Stimulated activated CD8-positive, alpha-beta memory T cell treated with anti-CD3 and anti-CD28 coated beads, Interleukin-15, amount 100 ng/mL, for 24 hours (primary cell): Measurements from ENCODE around the gene MKLN1.
"Not testable (repeated sequence)": the region's sequence is repeated elsewhere in the genome, so short reads cannot be mapped to it uniquely, and the experiment has no call there.

Experiments used
- DNase-seq: peaks from one replicate; pipeline ENCODE4 v3.0.0-alpha.2; 2020; ENCODE audit warnings: low read depth

Gene MKLN1

DNA sequence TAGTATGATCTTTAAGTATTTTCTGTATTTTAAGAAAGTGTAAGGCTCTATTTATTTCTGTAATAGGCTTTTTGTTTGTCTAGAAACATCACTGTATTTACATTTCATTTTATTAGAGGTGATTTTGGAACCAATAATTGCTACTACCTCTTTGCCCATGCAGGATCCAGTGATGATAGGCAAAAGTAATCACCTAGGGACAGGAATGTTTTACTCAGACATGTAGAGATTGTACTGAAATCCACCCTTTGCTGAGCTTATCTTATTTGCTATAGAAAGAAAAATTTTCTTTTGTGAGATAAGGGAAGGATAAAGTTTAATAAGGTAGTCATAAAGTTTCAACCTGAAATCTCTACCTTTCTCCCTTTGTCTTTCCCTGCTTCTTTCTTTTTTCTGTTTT, 73.5 kb downstream of the MKLN1 start:
- DNase-seq = no peak

DNA sequence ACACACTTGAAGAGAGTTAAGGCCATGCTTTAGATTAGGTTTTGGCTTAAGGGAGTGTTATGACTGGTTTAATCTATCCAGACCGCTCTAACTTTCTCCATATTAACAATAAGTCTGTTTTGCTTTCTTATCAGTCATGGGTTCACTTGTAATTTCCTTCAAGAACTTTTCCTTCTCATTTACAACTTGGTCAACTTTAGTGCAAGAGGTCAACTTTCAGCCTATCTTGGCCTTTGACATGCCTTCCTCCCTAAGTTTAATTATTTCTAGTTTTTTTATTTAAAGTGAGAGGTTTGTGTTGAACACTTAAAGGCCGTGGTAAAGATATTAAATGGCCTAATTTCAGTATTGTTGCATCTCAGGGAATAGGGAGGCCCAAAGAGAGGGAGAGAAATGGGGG, 75.6 kb downstream of the MKLN1 start:
- DNase-seq = no peak

DNA sequence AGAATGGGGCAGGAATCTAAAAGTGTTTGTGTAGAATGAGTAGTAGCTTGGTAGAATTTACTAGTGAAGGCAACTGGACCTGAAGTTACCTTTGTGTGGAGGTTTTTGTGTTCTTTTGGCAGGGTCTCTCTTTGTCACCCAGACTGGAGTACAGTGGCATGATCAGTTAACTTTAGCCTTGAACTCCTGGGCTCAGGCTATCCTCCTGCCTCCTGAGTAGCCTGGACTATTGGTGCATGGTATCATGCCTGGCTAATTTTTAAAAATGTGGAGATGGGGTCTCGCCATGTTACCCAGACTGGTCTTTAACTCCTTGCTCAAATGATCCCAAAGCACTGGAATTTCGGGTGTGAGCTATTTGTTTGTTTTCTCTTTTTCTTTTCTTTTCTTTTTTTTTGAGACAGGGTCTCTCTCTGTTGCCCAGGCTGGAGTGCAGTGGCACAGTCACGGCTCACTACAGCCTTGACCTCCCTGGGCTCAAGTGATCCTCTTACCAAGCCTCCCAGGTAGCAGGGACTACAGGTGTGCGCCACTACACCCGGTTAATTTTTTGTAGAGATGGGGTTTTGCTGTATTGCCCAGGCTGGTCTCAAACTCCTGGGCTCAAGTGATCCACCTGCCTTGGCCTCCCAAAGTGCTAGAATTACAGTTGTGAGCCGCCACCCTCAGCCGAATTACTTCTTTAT, 76.7 kb downstream of the MKLN1 start:
- DNase-seq = no peak

DNA sequence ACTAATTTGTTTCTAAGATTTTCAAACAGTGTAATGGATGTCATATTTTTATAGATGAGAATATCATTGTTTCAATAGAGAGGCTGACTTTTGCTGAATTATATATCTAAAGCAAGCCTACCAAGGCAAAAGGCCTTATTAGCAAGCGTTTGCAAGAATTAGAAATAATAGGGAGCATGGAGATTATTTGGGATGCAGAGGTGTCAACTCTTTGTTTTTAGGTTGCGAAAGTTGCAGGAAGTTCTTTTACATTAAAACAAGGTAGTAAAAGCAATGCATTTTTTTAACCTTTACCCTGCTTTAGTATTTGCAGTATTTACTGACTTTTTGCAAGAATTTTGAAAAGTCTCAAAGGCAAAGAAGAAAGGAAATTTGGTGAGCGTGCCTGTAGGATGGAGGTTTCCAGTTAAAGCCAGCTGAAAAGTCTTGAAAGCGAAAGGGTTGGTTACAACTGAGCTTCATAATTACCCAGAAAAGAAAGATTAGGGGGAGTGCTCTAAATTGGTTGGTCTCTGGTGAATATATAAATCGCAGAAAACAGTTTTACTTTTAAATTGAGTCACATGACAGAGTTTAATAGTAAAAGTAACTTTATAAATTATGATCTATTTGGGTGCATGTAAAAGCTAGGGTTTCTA, 81.6 kb downstream of the MKLN1 start:
- no peak for DNase-seq

DNA sequence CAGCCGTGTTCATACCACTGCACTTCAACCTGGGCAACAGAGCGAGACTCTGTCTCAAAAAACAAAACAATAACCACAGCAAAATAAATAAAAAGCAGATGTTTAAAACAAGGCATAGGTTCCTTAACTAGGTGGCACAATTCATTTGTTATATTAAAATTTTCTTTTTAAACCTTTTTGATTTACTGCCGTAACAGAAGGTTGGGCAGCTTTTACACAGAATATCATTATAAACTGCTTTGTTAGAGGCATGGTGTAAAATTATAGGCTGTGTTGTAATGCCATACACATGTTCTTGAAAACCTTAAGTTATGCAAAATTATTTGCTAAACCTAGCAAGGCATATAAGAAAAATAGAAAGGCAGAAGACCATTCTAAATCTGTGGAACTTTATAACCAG, 84.4 kb downstream of the MKLN1 start:
- DNase-seq = no peak

DNA sequence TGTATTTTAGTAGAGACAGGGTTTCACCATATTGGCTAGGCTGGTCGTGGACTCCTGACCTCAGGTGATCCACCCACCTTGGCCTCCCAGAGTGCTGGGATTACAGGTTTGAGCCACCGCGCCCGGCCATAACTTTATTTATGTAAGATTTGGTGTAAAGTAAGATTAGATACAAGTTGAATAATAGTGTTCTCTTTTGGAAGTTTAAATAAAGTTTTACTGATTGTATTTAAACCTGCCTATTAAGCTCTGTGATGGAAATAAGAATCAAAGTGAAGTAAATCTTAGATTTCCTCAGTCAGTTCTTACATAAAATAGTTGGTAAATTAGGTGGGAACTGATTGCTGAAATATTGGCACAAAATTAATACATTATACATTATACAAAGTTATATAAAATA, 86.0 kb downstream of the MKLN1 start:
- DNase-seq = no peak

DNA sequence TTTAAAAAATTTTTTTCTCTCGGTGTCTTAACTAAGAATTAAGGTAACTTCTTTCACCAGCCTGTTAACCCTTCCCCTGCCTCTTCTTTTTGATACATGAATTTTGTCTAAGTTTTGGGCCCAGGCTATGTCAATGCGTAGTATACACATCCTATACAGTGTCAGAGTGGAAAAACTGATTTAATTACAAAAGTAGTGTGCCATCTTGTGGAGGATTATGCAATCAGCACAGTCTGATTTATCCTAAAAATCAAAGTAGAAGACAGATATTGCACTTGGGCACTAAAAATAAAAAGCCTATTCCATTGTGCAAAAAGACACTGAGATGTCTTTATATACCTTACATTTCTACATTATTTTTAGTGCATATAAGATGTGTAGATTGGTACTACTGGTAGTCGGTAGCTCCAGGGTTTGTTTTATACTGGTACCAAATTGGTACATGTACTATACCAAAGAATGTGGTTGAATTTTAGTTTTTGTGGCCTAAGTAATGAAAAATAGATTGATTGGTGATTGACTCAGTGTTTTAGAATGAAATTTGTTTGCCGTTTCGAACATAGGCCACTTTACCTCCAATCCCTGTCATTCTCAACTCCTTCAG, 96.6 kb downstream of the MKLN1 start:
- DNase-seq = no peak

DNA sequence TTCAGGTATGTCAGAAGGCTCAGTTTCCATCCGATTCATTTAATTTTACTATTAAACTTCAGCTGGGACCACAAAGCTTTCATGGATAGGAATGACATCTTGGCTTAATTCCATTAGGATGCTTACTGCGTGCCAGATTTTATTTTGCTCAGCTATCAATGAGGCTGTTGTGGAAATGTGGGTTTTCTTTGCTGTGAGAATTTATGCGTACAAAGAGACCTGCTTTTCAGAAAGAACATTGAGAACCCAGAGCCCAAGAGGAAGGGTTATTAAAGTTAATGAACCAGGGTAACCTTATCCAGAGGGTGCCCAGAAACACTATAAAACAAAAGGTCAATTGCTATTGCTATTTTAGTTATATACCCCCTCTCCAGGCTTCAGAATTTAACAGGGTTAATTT, 98.3 kb downstream of the MKLN1 start:
- no peak for DNase-seq

DNA sequence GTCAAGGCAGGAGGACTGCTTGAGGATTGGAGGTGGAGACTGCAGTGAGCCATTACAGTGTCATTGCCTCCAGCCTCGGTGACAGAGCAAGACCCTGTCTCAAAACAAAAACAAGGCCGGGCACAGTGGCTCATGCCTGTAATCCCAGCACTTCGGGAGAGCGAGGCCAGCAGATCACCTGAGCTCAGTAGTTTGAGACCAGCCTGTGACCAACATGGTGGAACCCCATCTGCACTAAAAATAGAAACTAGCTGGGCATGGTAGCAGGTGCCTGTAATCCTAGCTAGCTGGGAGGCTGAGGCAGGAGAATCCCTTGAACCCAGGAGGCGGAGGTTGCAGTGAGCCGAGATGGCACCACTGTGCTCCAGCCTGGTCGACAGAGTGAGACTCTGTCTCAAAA, 103.2 kb downstream of the MKLN1 start:
- DNase-seq = not testable (repeated sequence)

DNA sequence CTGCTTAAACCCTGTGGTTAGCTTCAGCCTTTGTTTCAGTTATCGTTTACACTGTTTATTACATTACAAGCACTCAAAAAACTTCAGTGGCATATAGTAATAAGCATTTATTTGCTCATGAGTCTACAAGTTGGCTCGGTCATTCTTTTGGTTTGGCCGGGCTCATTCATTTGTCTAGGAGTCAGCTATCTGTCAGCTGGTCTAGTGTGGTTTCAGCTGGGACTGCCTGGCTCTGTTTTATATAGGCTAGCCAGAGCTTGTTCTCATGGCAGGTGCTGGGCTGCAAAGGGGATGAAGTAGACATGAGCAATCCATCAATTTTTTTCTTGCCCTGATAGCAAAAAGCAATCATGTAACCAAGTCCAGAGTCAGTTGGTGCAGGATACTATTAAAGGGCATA, 103.6 kb downstream of the MKLN1 start:
- DNase-seq = no peak

DNA sequence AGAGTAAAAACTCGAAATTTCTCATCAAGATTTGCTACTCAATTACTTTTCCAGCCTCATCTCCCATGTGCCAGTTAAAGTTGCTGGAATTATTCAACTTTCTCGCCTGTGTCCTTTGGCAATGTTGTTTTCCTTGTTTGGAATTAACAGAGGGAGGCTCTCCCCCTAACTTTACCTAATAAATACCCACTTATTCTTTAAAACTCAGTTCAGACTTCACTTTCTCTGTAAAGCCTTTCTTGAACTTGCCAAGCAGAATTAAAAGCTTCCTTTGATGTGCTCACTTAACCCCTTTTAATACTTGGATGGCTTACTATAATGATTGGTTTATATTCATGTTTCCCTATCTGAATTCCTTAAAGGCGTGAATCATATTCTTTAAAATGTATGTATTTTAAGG, 104.1 kb downstream of the MKLN1 start:
- no peak for DNase-seq

DNA sequence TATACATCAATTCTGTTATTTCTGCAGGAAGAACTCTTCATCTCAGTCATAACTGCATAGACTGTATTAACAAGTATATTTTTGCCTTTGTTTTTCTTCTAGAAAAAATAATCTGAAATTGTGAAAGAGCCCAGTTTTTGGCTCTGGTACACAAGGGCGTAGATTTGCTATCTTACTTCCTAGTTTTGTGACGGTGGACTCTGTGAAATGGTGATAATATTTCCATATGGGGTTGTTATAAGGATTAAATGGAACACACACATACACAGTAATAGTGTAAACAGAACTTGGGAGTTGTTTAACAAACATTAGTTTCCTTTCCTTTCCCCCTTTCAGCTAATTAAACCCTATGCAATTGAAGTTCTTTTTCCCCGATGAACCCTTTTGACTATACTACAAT, 108.7 kb downstream of the MKLN1 start:
- no peak for DNase-seq

DNA sequence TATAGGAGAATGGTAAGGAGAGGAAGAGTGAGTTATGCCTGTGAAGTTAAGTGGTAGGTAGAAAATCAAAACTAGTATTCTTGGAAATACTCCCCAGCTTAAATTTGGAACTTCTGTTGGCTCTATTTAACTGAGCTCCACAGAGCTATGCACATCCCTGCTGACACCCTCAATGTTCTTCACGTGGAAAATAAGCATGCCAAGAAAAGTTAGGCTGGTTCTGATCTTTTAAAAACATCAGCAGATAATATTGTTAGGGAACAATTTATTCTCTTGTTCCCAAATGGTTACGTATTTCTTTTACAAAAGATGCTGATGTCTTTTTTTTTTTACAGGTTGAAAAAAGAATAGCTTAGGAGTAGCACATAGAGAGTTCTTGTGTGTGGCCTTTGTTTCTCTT, 111.3 kb downstream of the MKLN1 start:
- no peak for DNase-seq

DNA sequence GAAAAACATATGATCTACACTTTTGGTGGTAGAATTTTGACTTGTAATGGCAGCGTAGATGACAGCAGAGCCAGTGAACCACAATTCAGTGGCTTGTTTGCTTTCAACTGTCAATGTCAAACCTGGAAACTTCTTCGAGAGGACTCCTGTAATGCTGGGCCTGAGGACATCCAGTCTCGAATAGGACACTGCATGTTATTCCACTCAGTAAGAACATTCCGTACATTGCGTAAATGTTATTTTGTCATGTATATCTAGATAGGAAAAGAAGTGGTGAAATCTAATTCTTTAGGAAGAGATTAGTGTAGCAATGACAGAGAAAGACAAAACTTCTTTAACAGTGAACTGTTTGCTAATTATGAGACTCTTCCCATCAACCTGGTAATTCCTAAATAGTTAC, 115.8 kb downstream of the MKLN1 start:
- DNase-seq = no peak

DNA sequence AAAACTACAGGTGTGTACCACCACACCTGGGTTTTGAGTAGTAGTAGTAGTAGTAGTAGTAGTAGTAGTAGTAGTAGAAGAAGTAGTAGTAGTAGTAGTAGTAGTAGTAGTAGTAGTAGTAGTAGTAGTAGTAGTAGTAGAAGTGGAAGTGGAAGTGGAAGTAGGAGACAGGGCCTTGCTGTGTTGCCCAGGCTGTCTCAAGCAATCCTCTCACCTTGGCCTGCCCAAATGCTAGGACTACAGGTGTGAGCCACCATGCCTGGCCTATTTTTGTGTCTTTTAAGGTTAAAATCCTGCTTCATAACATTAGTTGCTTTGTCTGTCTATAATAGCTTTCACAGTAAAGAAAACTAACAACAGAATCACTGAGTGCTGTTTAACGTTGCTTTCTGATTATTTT, 117.0 kb downstream of the MKLN1 start:
- DNase-seq = no peak

DNA sequence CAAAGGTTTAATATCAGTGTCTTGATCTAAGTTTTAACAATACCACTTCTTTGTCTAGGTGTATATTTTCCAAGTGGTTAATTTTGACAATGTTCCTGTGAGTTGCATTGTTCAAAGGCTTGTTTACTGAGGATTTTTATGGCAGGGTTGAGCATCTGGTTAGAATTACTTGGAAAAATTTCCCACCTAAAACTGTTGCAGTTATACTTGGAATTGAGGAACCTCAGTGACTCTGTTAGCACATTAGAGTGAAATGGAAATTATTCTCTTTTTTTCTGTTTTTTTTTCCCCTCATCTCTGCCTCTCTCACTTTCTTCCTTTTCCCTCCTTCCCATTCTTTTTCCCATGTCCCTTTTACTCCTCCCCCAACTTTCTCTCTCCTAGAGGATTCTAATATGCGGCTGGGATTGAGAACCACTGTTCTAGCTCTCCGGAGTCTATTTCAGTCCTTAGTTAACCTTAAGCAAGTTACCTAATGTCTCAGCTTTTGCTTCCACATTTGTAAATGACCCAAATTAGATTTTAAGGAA, 121.8 kb downstream of the MKLN1 start:
- no peak for DNase-seq

DNA sequence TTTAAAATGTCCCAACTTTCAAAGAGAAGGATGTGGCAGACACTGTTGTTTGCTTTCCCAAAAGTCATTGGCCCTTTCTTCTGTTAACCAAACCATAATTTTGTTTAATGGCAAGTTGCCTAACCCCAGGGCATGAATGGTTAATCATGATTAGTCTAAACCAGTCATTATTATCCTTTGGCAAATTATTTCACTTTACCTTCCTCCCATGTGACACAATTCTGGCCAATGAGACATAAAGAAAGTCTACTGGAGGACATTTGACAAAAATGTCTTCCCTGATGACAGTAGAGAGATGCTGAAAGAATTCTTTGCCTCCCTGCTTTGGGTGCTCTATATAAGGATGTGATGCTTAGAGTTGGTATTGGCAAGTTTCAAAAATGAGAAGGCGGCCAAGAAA, 126.8 kb downstream of the MKLN1 start:
- no peak for DNase-seq

DNA sequence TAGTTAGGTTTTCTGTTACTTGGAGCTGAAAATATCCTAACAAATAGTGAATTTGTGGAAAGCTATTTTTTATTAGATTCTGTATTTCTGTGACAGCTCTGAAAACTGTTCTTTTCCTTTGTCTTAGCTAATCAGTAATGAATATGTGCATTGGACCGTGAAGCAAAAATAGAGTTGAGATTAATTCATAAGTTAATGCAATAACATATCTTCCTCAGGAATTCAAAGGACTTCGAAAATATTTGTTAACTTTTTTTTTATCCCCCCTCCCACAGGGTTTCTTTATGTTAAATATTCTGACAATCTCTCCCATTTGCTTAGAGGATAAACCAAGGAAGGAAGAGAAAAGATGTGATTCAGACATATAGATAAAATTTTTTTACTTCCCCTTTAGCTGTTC, 127.3 kb downstream of the MKLN1 start:
- no peak for DNase-seq

DNA sequence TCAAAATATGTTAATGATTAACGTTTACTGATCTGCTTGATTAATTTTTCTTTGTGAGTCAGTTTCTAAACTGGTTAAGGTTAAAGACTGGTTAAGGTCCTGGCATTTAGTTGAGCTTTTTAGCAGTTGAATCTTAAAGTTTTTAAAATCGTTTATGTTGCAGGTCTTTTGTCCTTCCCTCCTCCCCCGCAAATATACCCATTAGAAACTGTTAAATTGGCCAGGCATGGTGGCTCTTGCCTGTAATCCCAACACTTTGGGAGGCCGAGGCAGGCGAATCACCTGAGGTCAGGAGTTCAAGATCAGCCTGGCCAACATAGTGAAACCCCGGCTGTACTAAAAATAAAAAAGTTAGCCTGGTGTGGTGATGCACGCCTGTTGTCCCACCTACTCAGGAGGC, 127.9 kb downstream of the MKLN1 start:
- no peak for DNase-seq

DNA sequence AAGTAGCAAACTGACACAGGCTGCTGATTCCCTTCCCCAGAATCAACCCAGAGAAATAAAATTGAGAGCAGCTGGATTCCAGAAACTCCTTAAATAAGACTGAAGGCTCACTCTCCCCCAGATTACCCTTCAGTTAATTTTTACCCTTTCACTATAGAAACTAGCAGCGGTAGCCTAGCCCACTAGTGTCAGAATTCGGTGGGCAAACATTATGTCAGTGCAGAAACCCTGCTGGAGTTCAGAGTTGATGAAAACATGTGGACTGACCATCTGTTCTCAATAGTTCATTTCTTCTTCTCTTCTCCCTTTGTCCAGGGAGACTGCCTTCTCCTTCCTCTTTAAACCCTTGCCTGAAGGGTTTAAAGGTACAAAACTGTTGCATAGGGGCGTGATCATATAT, 128.7 kb downstream of the MKLN1 start:
- no peak for DNase-seq

DNA sequence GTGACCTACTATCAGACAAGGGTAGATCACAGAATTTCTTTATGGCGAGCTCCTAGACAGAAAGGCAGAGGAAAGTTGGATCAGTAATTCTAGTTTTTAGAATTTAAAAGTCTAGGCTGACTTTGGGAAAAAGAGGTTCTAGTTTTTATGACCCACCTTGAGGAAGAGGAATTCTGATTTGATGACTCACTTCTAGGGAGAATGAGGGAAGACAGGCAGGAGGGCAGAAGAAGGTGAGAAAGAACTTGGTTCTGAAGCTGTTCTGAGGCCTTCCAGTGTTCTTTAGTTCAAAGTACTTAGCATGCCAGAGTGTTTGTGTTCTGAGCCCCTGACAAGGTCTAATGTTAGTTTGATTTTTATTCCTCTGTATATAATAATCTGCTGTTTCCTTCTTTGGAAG, 131.6 kb downstream of the MKLN1 start:
- no peak for DNase-seq

DNA sequence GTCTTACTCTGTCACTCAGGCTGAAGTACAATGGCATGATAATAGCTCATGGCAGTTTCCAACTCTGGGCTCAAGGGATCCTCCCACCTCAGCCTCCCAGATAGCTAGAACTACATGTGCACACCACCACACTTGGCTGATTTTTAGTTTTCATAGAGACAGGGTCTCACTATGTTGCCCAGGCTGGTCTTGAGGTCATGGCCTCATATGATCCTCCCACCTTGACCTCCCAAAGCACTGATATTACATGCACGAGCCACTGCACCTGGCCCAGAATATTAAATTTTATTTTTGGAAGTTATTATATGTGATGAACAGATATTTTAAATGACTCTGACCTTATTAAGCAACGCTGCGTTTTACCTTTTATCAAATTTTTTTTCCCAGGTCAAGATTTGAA, 134.4 kb downstream of the MKLN1 start:
- no peak for DNase-seq

DNA sequence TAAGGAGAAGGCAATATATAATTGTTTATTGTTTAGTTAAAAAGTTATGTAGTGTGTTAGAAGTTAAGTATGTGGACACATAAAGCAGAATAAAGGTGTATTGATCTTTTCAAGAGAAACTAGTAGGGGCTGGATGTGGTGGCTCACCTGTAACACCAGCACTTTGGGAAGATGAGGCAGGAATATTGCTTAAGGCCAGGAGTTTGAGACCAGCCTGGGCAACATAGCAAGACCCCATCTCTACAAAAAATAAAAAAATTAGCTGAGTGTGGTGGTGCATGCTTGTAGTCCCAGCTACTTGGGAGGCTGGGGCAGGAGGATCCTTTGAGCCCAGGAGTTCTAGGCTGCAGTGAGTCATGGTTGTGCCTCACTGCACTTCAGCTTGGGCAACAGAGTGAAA, 135.0 kb downstream of the MKLN1 start:
- not testable (repeated sequence) for DNase-seq
